Kidney tubule cell (primary cell): ENCODE results near the gene VPS33B.

ENCODE experiments used
- DNase-seq: peaks from one replicate; pipeline ENCODE4 v3.0.0-alpha.2; 2018; ENCODE audit warnings: low spot score

VPS33B gene

GRCh38 chr15:90949979-90950675 is 72.3 kb downstream of the VPS33B start:
- DNase-seq: no peak
